MM.1S (cell line): Measurements from ENCODE around the gene CIRBP.

ENCODE experiments used
- CTCF ChIP-seq: fragments of 300-600 bp; sonication (generic); IDR thresholded peaks from 2 replicates; pipeline ENCODE4 v1.5.1; 2016; ENCODE audit warnings: antibody characterized with exemption, low read length, mixed read lengths
- EZH2 ChIP-seq: fragments of 300-600 bp; sonication (generic); optimal IDR thresholded peaks from 2 replicates; pipeline ENCODE3; 2017; ENCODE audit warnings: low read depth, mild to moderate bottlenecking, antibody characterized with exemption, low read length, mixed read lengths
- EZH2phosphoT487 ChIP-seq: fragments of 300-600 bp; sonication (generic); IDR thresholded peaks from 2 replicates; pipeline ENCODE4 v1.6.1; 2018; ENCODE audit warnings: antibody characterized with exemption, low read length

- TF ChIP-seq CTCF = no peak
- no peak for TF ChIP-seq EZH2phosphoT487
- TF ChIP-seq EZH2 = no peak
Observed at GRCh38 chr19:1270213-1270853, 1.2 kb downstream of the CIRBP start.
